Neuronal stem cell (in vitro differentiated cells): Measurements from ENCODE around the gene SST.

Experiments used
- DNase-seq: peaks from one replicate; pipeline ENCODE4 v3.0.0-alpha.2; 2013; ENCODE audit warnings: low spot score
- H2AFZ ChIP-seq: one replicate; pipeline ENCODE4 v1.6.1; 2013; ENCODE audit warnings: mild to moderate bottlenecking, low read length, inconsistent platforms
- H2AK5ac ChIP-seq: 2 replicates; pipeline ENCODE4 v1.6.1; 2013; ENCODE audit warnings: low read depth, mild to moderate bottlenecking, inconsistent platforms, low read length, moderate library complexity, mixed read lengths
- H2BK120ac ChIP-seq: 2 replicates; pipeline ENCODE4 v1.6.1; 2013; ENCODE audit warnings: low read depth, mild to moderate bottlenecking, inconsistent platforms, low read length, moderate library complexity, mixed read lengths
- H2BK12ac ChIP-seq: one replicate; pipeline ENCODE4 v1.6.1; 2013; ENCODE audit warnings: low read length, inconsistent platforms
- H2BK15ac ChIP-seq: 2 replicates; pipeline ENCODE4 v1.6.1; 2013; ENCODE audit warnings: mild to moderate bottlenecking, low read length, inconsistent platforms, mixed read lengths
- H2BK5ac ChIP-seq: one replicate; pipeline ENCODE4 v1.6.1; 2013; ENCODE audit warnings: inconsistent platforms, mild to moderate bottlenecking, low read length, moderate library complexity
- H3K14ac ChIP-seq: one replicate; pipeline ENCODE4 v1.6.1; 2013; ENCODE audit warnings: low read length, inconsistent platforms
- H3K18ac ChIP-seq: 2 replicates; pipeline ENCODE4 v1.6.1; 2013; ENCODE audit warnings: low read length, inconsistent platforms
- H3K23ac ChIP-seq: 2 replicates; pipeline ENCODE4 v1.6.1; 2013; ENCODE audit warnings: low read depth, mild to moderate bottlenecking, mixed read lengths, low read length, inconsistent platforms; ENCODE audit not compliant: poor library complexity
- H3K27ac ChIP-seq: replicated peaks from 3 replicates; pipeline ENCODE4 v1.5.1; 2013; ENCODE audit warnings: low read length, inconsistent platforms
- H3K27me3 ChIP-seq, 3 experiments: 2 replicates each; pipeline ENCODE4 v1.6.1; 2013; ENCODE audit warnings: low read length in 3 of 3, mild to moderate bottlenecking in 2 of 3, inconsistent platforms in 1 of 3, low read depth in 1 of 3, mixed read lengths in 1 of 3, moderate library complexity in 1 of 3; ENCODE audit not compliant: control insufficient read depth in 3 of 3, insufficient read depth in 3 of 3
- H3K36me3 ChIP-seq, 2 donors: replicated peaks in 1 of 2; 2 replicates each; pipeline ENCODE4 v1.6.1; 2013; ENCODE audit warnings: low read length in 2 of 2; ENCODE audit not compliant: control insufficient read depth in 2 of 2, insufficient read depth in 2 of 2
- H3K4ac ChIP-seq: 2 replicates; pipeline ENCODE4 v1.6.1; 2013; ENCODE audit warnings: inconsistent platforms, mild to moderate bottlenecking, low read length, moderate library complexity
- H3K4me1 ChIP-seq, 2 donors: 1 replicate in 1 of 2; 2 replicates in 1 of 2; pipeline ENCODE4 v1.6.1; 2013; ENCODE audit warnings: low read length in 2 of 2, low read depth in 1 of 2; ENCODE audit not compliant: control insufficient read depth in 2 of 2, insufficient read depth in 1 of 2
- H3K4me2 ChIP-seq: one replicate; pipeline ENCODE4 v1.6.1; 2013; ENCODE audit warnings: mild to moderate bottlenecking, low read length, inconsistent platforms; ENCODE audit not compliant: insufficient read depth, poor library complexity, severe bottlenecking
- H3K4me3 ChIP-seq, 2 donors: 2 replicates each; pipeline ENCODE4 v1.5.1; 2013; ENCODE audit warnings: low read length in 2 of 2, mild to moderate bottlenecking in 2 of 2, inconsistent platforms in 1 of 2, moderate library complexity in 1 of 2
- H3K79me1 ChIP-seq: one replicate; pipeline ENCODE4 v1.6.1; 2013; ENCODE audit warnings: low read depth, mild to moderate bottlenecking, inconsistent platforms, low read length, moderate library complexity
- H3K9ac ChIP-seq: one replicate; pipeline ENCODE4 v1.6.1; 2013; ENCODE audit warnings: mild to moderate bottlenecking, low read depth, low read length, inconsistent platforms; ENCODE audit not compliant: poor library complexity
- H3K9me3 ChIP-seq, 2 donors: replicated peaks in 1 of 2; 2 replicates each; pipeline versions ENCODE3 to v1.6.1; 2013; ENCODE audit warnings: low read length in 2 of 2, mild to moderate bottlenecking in 2 of 2, inconsistent platforms in 1 of 2, low read depth in 1 of 2, mixed read lengths in 1 of 2, moderate library complexity in 1 of 2; ENCODE audit not compliant: control insufficient read depth in 2 of 2, insufficient read depth in 1 of 2
- H4K8ac ChIP-seq: one replicate; pipeline ENCODE4 v1.6.1; 2013; ENCODE audit warnings: low read depth, mild to moderate bottlenecking, inconsistent platforms, low read length, moderate library complexity
- H4K91ac ChIP-seq: one replicate; pipeline ENCODE4 v1.6.1; 2013; ENCODE audit warnings: low read length, low read depth, mild to moderate bottlenecking, inconsistent platforms; ENCODE audit not compliant: poor library complexity
- WGBS, 2 donors: extraction: QIAGEN DNeasy Blood & Tissue Kit; methylation state at CpG; one replicate each; pipeline ENCODE4 v1.1.7; 2013; ENCODE audit warnings: missing lambda C conversion rate in 2 of 2, mixed read lengths in 1 of 2; ENCODE audit not compliant: insufficient read length in 2 of 2, insufficient replicate concordance in 1 of 2; ENCODE audit errors: extremely low coverage in 2 of 2; 5-methylcytosine and 5-hydroxymethylcytosine counted together

Gene SST

DNA sequence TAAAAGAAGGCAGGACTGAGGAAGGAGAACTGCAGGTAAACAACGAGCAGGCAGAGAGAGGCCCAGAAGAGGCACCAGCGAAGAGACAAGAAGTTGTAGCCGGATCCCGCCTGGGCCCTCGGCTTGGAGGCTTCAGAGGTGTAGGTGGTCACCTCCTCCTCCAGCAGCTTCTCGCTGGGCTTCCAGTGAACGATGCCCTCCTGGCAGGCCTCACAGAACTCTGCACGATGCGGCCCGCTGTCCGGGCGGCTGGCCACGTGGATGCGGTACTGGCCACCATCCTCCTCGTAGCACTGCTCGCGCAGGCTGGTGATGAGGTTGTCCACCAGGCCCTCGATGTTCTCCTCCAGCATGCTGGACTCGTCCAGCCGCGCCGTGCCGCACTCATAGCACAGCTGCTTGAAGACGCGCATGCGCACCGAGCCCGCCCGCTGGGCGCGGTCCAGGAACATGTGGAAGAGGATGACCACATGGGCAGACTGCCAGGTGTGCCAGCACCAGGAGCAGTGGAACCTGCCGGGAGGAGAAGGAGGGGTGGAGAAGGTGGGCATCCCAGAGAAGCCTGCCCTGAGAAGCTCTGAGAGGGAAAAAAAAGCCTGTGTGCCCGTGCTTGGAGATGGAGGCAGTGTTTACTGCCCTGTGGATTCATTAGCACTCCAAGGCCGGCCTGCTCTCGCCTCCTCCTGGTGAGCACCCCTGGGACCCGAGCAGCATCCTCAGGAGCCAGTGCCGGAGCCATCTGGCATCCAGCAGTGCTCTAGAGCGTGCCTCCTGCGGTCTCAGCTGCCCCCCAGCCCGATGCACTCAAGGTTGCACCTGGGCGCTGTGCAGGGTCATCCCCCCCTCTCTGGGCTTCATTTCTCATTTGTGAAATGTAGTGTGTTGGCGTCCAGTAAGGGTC lies 28.6 kb upstream of the SST start:
- no peak overlapping the region for H2BK15ac ChIP-seq
- no peak for DNase-seq
- no peak overlapping the region for H4K8ac ChIP-seq
- H4K91ac ChIP-seq = no peak overlapping the region
- no peak overlapping the region for H2BK120ac ChIP-seq
- H3K14ac ChIP-seq = no peak overlapping the region
- no peak overlapping the region for H3K4ac ChIP-seq
- H3K9ac ChIP-seq = no peak overlapping the region
- H3K23ac ChIP-seq = no peak overlapping the region
- peak overlapping the region; percentile 52 for H2AK5ac ChIP-seq
- no peaks in the 10 kb centered on the region for H3K9me3 ChIP-seq
- no CpG with 5 or more reads among the region's 42 CpGs for WGBS, 2 donors
- H3K18ac ChIP-seq = peak overlapping the region; percentile 13
- peaks cover 0 to 3% (median 0%) of the 10 kb centered on the region in 3 experiments for H3K27me3 ChIP-seq
- H2BK5ac ChIP-seq = no peak overlapping the region
- no peak overlapping the region for H3K27ac ChIP-seq
- H2BK12ac ChIP-seq = no peak overlapping the region
- H3K79me1 ChIP-seq = no peaks in the 10 kb centered on the region
- H3K4me2 ChIP-seq = no peak overlapping the region
- no peak overlapping the region for H3K4me3 ChIP-seq
- no peaks in the 10 kb centered on the region for H3K36me3 ChIP-seq
- H3K4me1 ChIP-seq = no peaks in the 10 kb centered on the region
- no peak overlapping the region for H2AFZ ChIP-seq

- Histone ChIP-seq H3K27me3 (no peaks in the 10 kb centered on the region), H3K27ac (no peak overlapping the region)
- DNase-seq = no peak
Measured at GRCh38 chr3:187696021-187696420, 25.8 kb upstream of the SST start.

GRCh38 chr3:187695449-187695848 lies 25.3 kb upstream of the SST start:
- H3K9me3 ChIP-seq = no peaks in the 10 kb centered on the region
- H3K4me2 ChIP-seq = no peak overlapping the region
- no peaks in the 10 kb centered on the region for H3K4me1 ChIP-seq
- WGBS, 2 donors = no CpG with 5 or more reads among the region's 4 CpGs
- H2AFZ ChIP-seq = no peak overlapping the region
- no peak overlapping the region for H2BK5ac ChIP-seq
- H3K36me3 ChIP-seq = no peaks in the 10 kb centered on the region
- no peak overlapping the region for H2BK12ac ChIP-seq
- H3K27me3 ChIP-seq = no peaks in the 10 kb centered on the region
- no peak overlapping the region for H2BK15ac ChIP-seq
- no peak for DNase-seq
- H3K14ac ChIP-seq = no peak overlapping the region
- no peak overlapping the region for H3K9ac ChIP-seq
- H2AK5ac ChIP-seq = no peak overlapping the region
- H3K4me3 ChIP-seq = no peak overlapping the region
- H4K8ac ChIP-seq = no peak overlapping the region
- no peak overlapping the region for H3K27ac ChIP-seq
- H2BK120ac ChIP-seq = no peak overlapping the region
- H3K4ac ChIP-seq = no peak overlapping the region
- no peaks in the 10 kb centered on the region for H3K79me1 ChIP-seq
- H3K23ac ChIP-seq = no peak overlapping the region
- no peak overlapping the region for H4K91ac ChIP-seq
- H3K18ac ChIP-seq = no peak overlapping the region

More at GRCh38 chr3:187696021-187696420, 25.8 kb upstream of the SST start:
- H3K23ac ChIP-seq = no peak overlapping the region
- H2BK12ac ChIP-seq = no peak overlapping the region
- H2BK120ac ChIP-seq = no peak overlapping the region
- H4K8ac ChIP-seq = no peak overlapping the region
- no peaks in the 10 kb centered on the region for H3K4me1 ChIP-seq
- H2BK5ac ChIP-seq = no peak overlapping the region
- WGBS, 2 donors = no CpG with 5 or more reads among the region's 4 CpGs
- H3K18ac ChIP-seq = no peak overlapping the region
- no peaks in the 10 kb centered on the region for H3K36me3 ChIP-seq
- no peak overlapping the region for H3K4me2 ChIP-seq
- H3K14ac ChIP-seq = no peak overlapping the region
- H3K9me3 ChIP-seq = no peaks in the 10 kb centered on the region
- no peak overlapping the region for H3K4ac ChIP-seq
- H3K4me3 ChIP-seq = no peak overlapping the region
- no peak overlapping the region for H2AK5ac ChIP-seq
- no peak overlapping the region for H4K91ac ChIP-seq
- H3K79me1 ChIP-seq = no peaks in the 10 kb centered on the region
- H3K9ac ChIP-seq = no peak overlapping the region
- H2BK15ac ChIP-seq = no peak overlapping the region
- no peak overlapping the region for H2AFZ ChIP-seq

DNA sequence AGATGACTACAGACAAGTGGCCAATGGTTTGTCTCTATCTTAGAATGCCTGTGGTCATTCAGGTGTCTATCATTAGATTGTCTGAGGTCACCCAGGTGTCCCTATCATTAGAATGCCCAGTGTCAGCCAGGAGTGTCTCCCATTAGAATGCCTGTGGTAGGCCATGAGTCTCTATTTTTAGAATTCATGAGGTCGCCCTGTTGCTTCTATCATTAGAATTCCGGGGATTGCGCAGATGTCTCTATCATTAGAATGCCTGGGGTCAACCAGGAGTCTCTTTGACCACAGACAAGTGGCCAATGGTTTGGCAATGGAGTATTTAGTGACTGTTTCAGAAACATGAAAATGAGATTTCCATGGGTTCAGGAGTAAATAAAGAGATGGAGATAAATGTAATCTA lies 24.6 kb upstream of the SST start:
- Histone ChIP-seq H3K18ac (no peak overlapping the region), H3K4me1 (no peaks in the 10 kb centered on the region), H3K4me3 (no peak overlapping the region), H2BK12ac (no peak overlapping the region), H2BK120ac (no peak overlapping the region), H3K27ac (no peak overlapping the region), H3K23ac (no peak overlapping the region), H3K9me3 (no peaks in the 10 kb centered on the region), H4K91ac (no peak overlapping the region), H2AK5ac (no peak overlapping the region), H3K14ac (no peak overlapping the region), H2BK15ac (no peak overlapping the region), H3K27me3 (no peaks in the 10 kb centered on the region), H3K4ac (no peak overlapping the region), H4K8ac (no peak overlapping the region), H2BK5ac (no peak overlapping the region), H2AFZ (no peak overlapping the region), H3K4me2 (no peak overlapping the region), H3K79me1 (no peaks in the 10 kb centered on the region), H3K36me3 (no peaks in the 10 kb centered on the region), H3K9ac (no peak overlapping the region)
- WGBS, 2 donors = no CpG with 5 or more reads among the region's 3 CpGs
- no peak for DNase-seq
